NAMALWA (cell line): ENCODE measurements around the gene AGL.
"Not testable (repeated sequence)": the region's sequence is repeated elsewhere in the genome, so short reads cannot be mapped to it uniquely, and the experiment has no call there.

Experiments
- DNase-seq: peaks from one replicate; pipeline ENCODE4 v3.0.0-alpha.2; 2015; ENCODE audit warnings: low spot score

Gene AGL

DNA sequence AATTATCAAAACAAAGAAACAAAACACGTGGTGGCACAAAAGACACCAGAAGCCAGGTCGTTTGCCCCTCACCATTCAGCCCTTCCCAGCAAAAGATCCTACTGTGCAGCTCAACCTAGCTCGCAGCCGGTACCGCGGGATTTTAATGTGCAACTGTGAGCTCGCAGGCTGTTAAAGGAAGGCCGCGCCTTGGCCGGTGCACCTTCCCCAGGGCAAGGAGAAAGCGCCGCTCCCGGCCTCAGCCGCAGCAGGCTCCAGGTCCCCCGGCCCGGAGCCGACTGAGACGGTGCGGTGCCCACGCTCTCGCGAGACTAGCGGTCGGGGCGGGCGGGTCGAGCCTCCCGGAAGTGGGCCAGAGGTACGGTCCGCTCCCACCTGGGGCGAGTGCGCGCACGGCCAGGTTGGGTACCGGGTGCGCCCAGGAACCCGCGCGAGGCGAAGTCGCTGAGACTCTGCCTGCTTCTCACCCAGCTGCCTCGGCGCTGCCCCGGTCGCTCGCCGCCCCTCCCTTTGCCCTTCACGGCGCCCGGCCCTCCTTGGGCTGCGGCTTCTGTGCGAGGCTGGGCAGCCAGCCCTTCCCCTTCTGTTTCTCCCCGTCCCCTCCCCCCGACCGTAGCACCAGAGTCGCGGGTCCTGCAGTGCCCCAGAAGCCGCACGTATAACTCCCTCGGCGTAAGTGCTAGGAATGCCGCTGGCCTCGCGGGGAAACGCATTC lies at the start of gene AGL:
AGL (plus strand) TSS at position 618 of the 715 bp plus-strand sequence. CDS start 682 bp downstream, outside the sequence.
- peak; percentile 91 for DNase-seq

DNA sequence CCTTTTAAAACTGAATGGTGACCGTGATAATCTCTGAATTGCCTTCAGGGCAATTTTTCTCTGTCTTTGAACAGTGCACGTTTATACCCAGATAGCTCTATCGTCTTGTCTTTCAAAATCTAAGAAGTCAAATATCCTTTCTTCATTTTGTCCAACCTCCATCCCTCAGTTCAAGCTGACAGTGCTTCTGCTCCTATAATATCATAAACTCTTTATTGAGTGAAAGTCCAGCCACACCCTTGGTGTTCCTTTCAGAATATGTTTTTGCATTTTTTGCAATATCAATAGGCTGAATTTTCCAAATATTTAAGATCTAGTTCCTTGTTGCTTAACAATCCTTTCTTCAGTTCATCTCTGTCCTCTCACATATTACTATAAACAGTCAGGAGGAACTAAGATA lies 48.6 kb upstream of the AGL start:
- DNase-seq, result no peak

- DNase-seq, result no peak
Observed at GRCh38 chr1:99806882-99807281, 43.3 kb upstream of the AGL start.

DNA sequence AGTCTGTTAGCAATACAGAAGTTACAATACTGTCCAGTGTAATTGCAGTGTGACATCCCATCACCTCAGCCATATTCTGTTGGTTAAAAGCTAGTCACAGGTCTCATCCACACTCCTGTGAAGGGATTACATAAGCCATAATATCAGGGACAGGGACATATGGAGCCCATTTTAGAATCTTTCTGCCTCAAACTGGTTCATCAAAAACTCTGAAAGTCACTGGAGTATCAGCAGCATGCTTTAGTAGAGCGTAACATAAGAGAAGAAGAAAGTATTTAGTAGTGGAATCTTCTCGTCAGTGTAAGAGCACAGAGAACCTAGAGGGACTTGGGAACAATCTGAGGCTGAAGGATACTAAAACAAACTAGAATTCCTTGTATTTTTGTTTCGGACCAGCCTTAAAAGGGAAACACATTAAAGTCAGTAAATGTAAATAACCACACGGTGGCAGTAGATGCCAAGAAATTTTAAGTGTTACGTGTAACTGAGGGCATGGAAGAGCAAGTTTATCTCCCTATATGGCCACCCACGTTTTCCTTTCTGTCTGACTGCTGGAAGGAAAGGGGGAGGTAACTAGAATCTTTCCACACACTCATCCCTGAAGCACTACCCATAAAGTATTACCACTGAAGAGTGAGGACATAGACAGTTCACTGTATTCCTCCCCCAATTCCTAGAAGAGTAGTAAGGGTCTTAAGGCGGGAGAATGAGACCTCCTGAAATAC lies 41.6 kb upstream of the AGL start:
- DNase-seq, result peak; percentile 88

GRCh38 chr1:99811075-99811474 lies 39.1 kb upstream of the AGL start:
- DNase-seq, result no peak

DNA sequence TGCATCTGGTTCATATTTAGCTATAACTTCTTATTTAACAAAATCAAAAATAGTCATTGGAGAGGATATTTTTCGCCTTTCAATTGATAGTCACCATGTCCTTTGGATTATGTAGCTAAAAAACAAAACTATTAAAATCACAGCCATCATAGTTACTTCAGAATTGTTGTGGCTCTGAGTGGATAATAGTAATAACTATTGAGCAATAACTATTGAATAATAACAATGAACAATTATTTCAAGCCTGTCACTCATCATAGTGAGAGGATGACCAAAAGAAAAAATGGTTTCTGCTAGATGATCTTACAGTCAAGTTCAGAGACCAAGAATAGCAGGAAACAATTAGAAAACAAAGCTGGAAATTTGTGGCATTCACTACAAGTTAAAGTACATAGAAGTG lies 38.4 kb upstream of the AGL start:
- DNase-seq, result no peak

DNA sequence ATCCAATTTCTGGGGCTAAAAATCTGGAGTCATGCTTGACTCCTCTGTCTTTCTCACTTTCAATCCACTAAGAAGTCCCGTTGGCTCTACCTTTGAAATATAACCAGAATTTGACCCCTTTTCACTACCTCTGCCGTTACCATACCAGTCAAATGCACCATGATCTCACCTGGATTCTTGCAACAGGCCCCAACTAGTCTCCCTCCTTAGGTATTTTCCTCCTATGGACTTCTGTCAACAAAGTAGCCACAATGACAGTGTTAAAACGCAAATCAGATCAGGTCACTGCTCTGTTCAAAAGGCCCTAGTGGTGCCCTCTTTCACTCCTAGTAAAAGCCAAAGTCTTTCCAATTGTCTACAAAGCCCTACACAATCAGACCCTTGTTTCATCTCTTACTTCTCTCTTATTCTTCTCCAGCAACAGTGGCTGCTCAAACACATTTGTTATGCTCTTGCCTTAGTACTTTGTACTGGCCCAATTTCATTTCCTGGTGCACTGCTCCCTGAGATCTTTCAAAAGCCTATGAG lies 35.7 kb upstream of the AGL start:
- DNase-seq, result no peak

DNA sequence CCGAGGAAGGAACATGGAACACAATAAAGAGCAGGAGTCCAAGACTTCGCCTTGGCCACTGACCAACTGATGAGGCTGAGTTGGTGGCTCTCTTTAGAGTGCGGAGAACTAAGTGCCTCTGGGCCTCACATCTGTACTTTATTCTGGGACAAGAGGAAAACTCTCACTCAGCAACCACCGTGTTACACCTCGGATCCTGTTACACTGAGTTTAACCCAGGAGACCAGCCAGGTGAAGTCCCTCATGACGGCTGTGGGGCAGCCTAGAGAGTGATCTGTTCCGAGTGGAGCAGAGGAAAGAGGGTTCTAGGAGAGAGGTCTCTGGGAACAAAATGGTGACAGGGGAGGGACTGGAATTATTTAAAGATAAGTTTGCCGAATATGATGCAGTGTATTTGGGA lies 33.5 kb upstream of the AGL start:
- DNase-seq, result no peak

DNA sequence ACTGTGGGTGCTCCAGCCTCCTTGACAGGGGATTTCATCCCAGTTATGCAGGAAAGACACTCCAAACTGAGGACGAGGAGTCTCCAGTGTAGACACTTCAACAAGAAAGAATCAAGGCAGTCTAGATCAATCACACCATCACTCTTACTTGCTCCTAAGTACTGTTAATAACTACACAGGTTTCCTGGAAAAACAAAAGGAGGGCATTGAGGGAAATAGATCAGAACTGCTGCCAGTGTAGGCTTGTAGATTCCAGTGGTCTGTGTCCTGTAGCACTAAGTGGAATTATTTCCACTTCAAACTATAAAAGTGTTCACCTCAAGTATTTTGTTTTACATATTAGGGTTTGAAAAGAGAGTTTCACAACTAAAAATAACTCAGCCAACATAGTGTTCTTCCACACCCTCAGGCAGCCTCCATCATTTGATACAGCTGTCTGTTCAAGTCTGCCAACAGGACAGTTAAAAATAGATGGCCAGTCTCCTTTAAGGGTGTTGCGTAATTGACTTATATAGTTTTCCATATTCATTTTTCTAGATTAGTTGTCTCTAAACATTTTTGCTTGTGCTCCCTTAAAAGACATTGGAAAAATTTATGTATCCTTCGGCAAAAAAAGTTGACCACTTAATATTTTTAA lies 32.0 kb upstream of the AGL start:
- DNase-seq, result no peak

DNA sequence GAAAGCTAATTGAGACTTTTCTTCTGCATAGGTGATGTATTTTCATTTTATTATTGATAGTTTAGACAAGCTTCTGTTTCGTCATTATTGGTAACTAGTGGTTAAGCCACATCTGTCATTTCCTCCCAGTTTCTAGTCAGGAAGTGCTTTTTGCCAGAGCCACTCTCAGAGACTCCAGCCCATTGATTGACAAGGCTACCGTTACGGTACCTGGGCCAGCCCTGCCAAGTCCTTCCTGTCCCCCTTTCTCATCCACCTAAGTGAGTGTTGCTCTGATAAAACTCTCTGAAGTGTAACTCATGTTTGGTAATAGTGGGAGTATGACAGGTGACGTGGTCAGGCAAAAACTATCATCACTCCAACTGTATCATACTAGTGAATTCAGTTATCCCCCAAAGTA lies 29.6 kb upstream of the AGL start:
- no peak for DNase-seq

GRCh38 chr1:99825098-99825497 lies 25.1 kb upstream of the AGL start:
- no peak for DNase-seq

GRCh38 chr1:99825702-99826101 lies 24.5 kb upstream of the AGL start:
- no peak for DNase-seq

- no peak for DNase-seq
Observed at GRCh38 chr1:99827970-99828369, 22.2 kb upstream of the AGL start.

- no peak for DNase-seq
Observed at GRCh38 chr1:99829269-99829668, 20.9 kb upstream of the AGL start.

- DNase-seq, result not testable (repeated sequence)
Observed at GRCh38 chr1:99833911-99834310, 16.2 kb upstream of the AGL start.

GRCh38 chr1:99836171-99837103 lies 13.7 kb upstream of the AGL start:
- not testable (repeated sequence) for DNase-seq

- not testable (repeated sequence) for DNase-seq
Observed at GRCh38 chr1:99840353-99840752, 9.8 kb upstream of the AGL start.

DNA sequence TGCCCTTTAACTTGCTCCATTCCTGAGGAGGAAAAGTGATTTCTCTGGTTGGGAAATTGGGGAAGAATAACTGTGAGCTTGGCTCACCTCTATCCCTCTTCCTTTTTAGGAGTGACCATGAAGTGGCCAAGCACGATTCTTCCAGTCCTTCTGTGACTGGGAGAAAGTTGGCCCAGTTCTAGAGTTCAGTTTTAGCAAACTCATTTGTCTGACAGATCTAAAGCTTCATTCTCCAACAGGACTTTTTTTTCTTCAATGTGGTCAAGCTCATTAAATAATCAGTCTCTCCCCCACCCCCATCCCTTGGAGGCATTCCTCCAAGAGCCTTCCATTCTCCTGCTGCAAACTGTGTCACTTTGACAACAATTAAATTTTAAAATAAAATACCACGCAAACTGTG lies 6.4 kb upstream of the AGL start:
- no peak for DNase-seq

GRCh38 chr1:99845201-99845600 lies 5.0 kb upstream of the AGL start:
- not testable (repeated sequence) for DNase-seq

DNA sequence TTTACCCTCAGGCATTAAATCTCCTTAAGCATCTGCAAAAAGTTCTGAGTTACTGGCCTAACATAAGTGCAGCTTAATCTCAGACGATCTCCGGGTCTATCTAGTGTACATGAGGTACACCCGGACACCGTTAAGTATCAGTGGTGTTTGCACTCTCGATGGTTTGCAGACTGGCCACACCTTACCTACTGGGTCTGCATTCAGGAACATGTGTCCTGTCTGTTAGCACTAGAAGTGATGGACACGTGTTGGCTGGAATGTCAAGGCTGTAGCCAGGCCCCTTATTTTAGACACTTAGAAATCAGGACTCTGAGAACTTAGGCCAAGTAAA lies 783 bp upstream of the AGL start:
- no peak for DNase-seq

DNA sequence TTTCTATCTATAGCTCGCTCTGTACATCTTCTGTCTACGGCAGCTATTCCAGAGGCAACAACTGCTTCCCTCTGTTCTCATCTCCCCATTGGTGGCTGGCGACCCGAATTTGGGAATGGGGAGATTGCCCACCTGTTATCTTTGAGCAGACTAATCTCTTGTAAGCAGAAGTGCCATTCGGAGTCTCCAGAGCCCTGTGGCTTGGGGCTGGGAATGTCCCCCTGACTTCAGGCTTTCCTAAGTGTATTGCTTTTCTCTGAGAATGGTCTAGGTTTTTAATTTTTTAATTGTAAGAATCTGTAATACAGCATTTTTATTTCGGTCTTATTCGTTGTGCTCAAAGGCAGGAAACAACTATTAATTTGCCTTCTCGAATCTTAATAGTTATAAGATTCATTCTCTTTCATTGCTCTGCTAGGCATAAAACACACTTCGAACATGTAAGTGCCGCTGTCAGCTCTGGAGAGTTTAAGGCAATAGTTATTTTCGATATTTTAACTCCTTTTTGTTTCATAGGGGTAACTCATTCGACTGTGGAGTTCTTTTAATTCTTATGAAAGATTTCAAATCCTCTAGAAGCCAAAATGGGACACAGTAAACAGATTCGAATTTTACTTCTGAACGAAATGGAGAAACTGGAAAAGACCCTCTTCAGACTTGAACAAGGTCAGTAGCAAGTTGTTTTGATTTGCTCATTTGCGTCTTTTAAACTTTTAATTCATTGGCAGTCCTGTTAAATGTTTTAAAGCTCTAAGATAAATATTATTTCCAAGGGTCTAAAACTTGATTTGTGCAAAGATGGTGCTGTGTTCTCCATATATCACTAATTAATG lies 514 bp downstream of the AGL start:
- DNase-seq, result peak; percentile 34
